ENCODE measurements around the gene WFIKKN1.
A peak's percentile ranks its signal among the peaks of the same experiment; 100 is the strongest.

WFIKKN1 gene

DNA sequence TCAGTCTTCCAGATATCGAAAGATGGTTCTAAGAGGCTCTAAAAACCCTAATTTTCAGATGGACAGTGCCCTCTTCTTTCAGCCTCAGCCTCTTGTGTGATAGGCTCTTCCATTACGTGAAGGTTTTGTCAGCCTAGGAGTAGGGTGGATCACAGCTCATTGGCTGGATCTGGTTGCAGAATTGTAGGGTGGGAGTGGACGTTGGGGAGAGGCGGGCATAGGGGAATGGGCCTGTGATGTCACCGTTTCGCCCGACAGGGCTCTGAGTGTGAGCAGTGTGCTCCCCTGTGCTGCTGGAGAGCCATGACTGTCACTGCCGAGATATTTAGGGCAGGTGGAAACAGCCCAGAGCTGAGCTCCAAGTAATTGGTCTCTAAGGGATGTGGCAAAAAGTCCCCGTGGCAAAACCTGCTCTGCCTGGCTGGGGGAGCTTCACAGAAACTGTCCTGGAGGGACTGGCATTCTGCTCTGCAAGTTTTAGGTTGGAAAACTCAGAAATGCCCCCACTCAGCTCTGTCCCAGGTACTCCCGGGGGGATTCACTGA is 6.2 kb upstream of the WFIKKN1 start:
- no peak for DNase-seq (ENCODE audit: low spot score)

DNA sequence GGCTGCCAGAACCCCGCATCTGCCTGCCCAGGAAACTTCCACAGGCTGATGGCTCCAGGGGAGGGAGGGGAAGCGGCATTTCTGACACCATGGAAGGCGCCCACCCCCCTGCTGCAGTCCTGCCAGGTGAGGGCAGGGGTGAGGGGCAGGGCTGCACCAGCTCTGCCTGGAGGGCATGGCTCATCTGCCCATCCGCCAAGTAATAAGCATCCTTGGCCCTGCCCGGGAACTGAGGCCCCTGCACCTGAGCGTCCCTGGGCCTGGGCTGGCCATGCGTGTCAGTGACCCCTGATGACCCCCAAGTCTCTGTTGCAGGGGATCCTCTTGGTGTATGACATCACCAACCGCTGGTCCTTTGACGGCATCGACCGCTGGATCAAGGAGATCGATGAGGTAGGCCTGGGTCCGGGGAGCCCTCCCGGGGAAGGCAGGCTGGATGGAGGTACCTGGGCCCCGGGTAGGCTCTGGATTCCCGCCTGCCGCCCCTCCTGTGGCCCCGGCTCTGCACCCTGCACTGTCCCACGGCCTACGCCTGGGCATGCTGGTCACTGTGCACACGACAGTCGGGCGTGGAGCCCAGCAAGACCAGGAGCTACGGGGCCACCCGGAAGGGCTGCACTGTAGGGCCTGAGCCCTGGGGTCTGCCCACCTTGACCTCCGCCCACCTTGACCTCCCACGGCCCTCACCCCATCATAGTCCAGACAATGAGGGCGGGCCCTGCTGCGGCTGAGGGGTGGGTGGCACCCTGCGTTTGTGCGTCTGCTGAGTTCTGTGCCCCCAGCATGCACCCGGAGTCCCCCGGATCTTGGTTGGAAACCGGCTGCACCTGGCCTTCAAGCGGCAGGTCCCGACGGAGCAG is 5.4 kb upstream of the WFIKKN1 start:
- DNase-seq (ENCODE audit: low spot score) = no peak

DNA sequence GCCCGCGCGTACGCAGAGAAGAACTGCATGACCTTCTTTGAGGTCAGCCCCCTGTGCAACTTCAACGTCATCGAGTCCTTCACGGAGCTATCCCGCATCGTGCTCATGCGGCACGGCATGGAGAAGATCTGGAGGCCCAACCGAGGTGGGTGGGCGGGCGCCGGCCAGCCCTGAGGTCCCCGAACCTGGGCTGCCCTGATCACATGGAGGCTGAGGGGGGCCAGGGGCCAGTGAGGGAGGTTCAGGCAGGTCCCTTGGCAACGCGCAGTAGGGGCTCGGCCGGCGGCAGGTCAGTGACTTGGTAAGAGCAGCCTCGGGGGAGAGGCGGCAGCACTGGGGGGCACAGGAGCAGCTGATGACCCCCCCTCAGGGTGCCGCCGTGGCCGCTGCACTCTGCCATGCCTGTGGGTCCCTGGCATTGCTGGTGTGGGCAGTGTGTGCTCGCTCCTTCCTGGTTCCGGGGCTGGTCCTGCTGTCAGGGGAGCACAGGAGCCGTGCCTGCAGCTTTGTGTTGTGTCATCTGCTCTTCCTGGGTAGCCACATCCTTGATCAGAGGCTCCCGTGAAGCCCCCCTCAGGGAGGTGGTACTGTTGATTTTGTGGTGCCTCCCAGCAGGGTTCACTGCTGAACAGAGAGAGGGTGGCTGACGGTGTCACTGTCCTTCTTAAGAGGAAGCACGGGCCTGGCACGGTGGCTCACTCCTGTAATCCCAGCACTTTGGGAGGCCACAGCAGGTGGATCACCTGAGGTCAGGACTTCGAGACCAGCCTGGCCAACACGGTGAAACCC is 4.6 kb upstream of the WFIKKN1 start:
- DNase-seq (ENCODE audit: low spot score) = no peak

DNA sequence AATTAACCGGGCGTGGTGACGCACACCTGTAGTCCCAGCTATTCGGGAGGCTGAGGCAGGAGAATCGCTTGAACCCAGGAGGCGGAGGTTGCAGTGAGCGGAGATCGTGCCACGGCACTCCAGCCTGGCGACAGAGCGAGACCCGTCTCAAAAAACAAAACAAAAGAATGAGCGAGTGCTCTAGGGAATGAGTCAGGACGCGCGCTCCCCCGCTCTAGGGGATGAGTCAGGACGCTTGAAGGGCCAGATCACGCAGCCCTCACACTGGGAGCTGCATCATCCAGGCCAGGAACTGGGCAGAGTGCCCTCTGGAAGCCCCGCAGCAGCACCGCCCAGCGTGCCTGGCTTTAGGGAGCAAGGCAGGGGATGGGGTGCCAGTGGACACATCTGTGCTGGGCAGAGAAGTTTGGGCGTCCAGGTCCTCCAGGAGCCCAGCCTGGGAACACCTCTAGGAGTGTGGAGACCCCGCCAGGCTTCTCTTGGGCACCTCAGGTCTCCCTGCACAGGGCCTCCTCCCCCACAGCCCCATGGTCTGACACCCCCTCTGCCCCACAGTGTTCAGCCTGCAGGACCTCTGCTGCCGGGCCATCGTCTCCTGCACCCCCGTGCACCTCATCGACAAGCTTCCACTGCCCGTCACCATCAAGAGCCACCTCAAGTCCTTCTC is 3.9 kb upstream of the WFIKKN1 start:
- DNase-seq (ENCODE audit: low spot score) = peak; percentile 70

DNA sequence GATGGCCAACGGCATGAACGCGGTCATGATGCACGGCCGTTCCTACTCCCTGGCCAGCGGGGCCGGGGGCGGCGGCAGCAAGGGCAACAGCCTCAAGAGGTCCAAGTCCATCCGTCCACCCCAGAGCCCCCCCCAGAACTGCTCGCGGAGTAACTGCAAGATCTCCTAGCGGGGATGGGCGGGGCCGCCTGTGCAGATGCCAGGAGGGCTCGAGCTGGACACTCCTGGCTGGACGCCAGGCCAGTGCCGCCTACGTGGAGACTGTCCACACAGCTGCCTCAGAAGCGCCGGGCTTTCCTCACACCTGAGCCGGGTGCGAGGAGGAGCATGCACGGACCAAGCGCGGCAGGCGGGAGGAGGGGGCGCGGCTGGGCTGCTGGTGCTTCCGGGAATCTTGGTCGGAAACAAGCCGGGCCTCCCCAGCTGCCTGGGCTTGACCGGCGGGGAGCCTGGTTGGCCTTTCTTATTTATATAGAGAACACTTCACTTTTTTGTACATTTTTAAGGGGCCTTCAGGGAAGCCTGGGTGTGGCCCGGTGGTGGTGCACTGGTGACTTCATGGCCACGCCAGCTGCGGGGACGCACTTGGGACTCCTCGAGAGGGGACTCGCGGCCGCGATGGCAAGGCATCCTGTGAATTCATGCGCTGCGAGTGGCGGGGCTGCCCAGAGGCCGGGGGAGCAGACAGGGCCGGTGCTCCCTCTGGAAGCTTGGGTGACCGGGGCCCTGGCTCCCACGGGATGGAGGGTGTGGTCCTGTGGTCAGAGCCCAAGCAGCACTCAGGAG is 3.1 kb upstream of the WFIKKN1 start:
- DNase-seq (ENCODE audit: low spot score) = no peak

DNA sequence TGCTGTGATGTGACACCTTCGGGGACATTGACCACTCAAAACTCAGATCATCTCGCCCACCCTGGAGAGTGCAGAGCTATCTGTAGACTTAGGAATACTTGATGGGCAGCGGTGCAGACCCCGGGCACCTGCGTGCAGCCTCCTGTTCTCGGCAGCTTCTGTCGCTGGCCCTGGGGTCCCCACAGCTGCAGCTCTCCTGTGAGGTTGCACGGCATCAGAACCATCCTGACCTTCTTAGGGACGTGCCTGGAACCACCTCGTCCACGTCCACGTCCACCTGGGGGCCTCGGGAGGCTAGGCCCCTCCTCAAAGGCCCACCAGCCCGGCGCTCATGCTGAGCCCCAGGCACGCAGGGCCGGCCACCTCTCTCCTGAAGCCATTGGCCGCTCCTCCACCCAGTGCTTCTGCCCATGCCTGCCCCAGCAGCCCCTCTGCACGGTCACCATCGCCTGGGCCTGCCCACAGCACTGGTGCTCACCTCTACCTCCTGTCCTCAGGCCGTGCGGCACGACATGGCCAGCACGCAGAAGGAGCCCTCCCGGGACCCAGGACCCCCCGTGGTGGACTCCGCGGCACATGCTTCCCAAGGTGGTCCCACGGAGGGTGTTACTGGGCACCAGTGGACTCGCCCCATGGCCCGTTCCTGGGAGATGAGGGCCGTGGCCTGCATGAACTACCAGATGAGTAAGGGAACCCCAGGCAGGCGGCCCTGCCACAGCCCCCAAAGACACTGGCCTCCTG is 2.3 kb upstream of the WFIKKN1 start:
- DNase-seq (ENCODE audit: low spot score) = no peak

DNA sequence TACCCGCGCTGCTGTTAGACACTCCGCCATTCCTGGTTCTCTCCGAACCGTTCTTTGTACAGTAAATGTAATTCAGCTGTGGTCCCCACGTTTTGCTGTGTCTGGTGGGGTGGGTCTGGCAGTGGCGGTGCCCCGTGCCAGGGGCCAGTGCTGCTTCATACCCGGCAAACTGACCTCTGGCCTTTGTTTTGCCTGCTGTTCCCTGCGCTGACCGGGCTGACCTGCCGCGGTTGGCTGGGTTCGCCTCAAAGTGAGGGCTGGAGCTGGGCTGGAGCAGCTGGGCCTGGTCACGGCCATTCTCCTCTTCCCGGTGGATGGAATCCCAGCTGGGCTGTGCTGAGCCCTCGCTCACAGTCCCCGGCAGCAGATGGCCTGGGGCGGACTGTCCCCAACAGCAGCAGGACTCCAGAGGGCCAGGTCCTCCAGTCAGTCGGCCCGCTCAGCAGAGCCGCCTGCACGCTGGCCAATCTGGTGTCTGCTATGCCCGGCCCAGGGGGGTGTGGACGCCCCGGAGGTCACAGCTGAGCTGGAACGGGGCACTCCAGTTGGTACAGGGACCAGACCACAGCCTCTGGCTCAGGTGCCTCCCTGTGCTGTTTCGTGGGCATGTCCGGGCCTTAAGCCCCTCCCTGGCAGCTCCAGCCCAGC is 1.5 kb upstream of the WFIKKN1 start:
- DNase-seq (ENCODE audit: low spot score) = no peak

DNA sequence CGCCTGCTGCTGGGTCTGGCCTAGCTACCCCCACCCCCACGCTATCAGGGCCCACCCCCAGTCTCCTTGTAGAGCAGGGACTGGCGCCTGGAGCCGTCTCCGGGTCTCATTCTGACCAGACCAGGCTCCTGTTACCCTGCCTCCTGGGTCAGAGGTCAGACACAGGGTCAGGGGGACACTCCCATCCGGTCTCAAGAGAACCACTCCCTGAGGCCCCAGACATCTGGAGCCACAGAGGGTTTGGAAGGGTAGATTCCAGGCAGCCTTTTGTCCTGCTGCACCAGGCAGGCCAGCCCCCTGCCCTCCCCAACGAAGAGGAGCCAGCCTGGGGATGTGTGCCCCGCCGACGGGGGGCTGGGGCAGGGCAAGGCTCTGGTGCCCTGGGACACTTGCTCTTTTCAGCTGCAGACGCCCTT is 944 bp upstream of the WFIKKN1 start:
- no peak for DNase-seq (ENCODE audit: low spot score)

DNA sequence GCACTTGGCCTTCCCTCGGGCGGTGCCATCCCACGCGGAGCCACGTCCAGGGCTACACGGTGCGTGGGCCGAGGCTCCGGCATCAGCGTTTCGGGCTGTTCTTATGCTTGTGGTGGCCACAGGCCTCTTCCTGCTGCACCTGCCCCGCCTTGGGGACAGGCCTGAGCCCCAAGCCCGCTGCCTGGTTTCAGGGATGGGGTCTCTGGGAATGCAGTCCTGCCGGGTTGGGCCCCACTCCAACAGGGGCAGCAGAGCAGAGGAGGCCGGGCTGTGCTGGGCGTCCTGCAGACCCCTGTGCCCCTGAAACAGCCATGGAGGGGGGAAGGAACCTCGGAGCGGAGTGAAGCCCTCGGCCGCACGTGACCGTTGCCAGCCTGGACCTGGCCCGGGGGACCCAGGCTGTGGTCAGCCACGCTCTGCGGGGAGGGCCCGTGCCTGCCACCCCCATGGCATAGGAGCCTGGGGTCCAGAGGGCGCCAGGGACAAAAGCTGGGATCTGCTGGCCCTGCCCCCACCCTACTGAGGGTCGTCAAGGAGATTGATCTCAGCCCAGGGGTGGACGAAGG is 453 bp upstream of the WFIKKN1 start:
- no peak for DNase-seq (ENCODE audit: low spot score)

DNA sequence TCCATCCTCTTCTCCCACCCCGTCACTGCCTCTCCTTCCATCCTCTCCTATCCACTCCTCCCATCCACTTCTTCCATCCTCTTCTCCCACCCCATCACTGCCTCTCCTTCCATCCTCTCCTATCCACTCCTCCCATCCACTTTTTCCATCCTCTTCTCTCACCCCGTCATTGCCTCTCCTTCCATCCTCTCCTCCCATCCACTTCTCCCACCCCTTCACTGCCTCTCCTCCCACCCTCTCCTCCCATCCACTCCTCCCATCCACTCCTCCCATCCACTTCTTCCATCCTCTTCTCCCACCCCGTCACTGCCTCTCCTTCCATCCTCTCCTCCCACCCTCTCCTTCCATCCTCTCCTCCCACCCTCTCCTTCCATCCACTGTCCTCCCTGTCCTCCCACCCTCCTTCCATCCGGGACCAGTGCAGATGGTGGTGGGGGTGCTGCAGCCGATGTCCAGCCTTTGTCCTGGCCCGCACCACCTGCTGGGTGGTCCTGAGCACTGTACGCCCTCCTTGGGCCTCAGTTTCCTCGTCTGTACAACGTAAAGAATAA is 1.1 kb downstream of the WFIKKN1 start:
- DNase-seq (ENCODE audit: low spot score) = no peak

DNA sequence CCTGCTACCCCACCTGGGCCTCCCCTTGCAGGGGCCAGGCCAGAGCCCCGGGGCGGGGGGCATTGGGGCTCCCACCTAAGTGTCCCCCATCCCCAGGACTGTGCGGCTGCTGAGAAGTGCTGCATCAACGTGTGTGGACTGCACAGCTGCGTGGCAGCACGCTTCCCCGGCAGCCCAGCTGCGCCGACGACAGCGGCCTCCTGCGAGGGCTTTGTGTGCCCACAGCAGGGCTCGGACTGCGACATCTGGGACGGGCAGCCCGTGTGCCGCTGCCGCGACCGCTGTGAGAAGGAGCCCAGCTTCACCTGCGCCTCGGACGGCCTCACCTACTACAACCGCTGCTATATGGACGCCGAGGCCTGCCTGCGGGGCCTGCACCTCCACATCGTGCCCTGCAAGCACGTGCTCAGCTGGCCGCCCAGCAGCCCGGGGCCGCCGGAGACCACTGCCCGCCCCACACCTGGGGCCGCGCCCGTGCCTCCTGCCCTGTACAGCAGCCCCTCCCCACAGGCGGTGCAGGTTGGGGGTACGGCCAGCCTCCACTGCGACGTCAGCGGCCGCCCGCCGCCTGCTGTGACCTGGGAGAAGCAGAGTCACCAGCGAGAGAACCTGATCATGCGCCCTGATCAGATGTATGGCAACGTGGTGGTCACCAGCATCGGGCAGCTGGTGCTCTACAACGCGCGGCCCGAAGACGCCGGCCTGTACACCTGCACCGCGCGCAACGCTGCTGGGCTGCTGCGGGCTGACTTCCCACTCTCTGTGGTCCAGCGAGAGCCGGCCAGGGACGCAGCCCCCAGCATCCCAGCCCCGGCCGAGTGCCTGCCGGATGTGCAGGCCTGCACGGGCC is 1.9 kb downstream of the WFIKKN1 start:
- DNase-seq (ENCODE audit: low spot score) = no peak

DNA sequence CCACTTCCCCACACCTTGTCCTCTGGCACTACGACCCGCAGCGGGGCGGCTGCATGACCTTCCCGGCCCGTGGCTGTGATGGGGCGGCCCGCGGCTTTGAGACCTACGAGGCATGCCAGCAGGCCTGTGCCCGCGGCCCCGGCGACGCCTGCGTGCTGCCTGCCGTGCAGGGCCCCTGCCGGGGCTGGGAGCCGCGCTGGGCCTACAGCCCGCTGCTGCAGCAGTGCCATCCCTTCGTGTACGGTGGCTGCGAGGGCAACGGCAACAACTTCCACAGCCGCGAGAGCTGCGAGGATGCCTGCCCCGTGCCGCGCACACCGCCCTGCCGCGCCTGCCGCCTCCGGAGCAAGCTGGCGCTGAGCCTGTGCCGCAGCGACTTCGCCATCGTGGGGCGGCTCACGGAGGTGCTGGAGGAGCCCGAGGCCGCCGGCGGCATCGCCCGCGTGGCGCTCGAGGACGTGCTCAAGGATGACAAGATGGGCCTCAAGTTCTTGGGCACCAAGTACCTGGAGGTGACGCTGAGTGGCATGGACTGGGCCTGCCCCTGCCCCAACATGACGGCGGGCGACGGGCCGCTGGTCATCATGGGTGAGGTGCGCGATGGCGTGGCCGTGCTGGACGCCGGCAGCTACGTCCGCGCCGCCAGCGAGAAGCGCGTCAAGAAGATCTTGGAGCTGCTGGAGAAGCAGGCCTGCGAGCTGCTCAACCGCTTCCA is 2.7 kb downstream of the WFIKKN1 start:
- DNase-seq (ENCODE audit: low spot score) = no peak

DNA sequence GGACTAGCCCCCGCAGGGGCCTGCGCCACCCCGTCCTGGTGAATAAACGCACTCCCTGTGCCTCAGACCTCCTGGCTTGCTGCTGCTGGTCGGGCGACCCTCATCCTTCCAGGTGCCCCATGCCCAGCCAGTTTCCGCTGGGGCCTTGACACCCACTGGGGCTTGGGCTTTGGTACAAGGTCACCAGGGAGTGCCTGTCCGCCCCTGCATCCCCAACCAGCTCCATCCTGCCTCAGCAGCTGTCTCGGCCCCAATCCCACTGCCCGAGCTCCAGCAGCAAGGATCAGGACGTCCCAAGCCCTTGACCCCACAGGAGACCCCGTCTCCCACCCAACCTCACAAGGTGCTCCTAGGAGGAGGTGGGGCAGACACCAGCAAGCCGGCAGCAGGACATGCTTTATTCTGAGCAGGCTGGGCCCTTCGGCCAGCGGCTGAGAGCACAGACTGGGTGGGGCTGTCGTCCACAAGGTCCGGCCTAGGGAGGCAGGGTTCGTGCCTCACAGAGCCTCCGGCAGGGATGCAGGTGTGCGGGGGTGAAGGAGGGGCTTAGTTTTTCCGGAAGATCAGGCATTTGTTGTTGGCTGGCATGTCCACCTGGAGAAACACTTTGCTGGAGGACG is 3.4 kb downstream of the WFIKKN1 start:
- DNase-seq (ENCODE audit: low spot score) = no peak

DNA sequence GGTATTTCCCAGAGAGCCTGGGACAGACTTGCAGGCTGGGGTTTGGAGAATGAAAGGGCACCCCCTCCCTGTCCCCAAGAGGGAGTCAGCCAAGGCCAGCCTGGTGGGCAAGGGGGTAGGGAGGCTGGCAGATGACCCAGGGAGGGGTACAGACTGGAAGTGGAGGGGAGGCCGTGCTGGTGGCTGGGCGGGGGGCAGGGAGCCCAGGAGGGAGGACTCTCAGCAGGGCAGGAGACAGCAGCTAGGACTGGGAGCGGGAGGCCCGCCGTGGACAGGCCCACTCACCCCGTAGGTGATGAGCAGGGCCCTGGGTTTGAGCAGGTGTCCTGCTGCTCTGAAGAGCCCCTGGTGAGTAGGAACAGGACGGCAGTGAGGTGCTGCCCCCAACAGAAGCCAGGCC is 4.2 kb downstream of the WFIKKN1 start:
- DNase-seq (ENCODE audit: low spot score) = no peak

DNA sequence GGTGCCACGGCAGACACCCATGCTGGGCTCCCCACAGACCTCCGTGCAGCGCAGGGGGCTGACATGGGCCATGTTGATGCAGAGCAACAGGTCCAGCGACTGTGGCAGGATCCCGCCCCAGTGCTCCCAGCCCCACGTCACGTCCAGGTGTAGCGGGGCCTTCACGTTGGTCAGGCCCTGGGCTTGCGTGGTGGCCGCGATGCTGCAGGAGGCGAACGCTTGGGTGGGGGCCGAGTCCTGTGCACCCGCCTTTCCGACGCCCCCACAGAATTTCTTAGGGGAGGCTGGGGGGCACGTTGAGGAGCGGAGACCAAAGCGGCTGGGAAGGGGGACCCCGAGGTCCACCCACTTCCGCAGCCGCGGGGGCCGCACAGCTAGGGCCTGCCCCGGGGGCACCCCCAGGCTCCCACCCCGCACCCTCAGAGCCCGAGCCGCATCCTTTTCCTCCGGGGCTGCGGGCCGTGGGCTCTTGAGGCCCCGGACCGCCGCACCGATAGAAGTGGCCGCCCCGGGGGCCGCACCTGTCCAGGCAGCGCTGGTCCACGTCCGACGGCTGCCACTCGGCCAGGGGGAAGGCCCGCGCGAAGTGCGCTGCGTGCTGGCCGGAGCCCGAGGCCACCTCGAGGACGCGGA is 4.9 kb downstream of the WFIKKN1 start:
- DNase-seq (ENCODE audit: low spot score) = no peak

DNA sequence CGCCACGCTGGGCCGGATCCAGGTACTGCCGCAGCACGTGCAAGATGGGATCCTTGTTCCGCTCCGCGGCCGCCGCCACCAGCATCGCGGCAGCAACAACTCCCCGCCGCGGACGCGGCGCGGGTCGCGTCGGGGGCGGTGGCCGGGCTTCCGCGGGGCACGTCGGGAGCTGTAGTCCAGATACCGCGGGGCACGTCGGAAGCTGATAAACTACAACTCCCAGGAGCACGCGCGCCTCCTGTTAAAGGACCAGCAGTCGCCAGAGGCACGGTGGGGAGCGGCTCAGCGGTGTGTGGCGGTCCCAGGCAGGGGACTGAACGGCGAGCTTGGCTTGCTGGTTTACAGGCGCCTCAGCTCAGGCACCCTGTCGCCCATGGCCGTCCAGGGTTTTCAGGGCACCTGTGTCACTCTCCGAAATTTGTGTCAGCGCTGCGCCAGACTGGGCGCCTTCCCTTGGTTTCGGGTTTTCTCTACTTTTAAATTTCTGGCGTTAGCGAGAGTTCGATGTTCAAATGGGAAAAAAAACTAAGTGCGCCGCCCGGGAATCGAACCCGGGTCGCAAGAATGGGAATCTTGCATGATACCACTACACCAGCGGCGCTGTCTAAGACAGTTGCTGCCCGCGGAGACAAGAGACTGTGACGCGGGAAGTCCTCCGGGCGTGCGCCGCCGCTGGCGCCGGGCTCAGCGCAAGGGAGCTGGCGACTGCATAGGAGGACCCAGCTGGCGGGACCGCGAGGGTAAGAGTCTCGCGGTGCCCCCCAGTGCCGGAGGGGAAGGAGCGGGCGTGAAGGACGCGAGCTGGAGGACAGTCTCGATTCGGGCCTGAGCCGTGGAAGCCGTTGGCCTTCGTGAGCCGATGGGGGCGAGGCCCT is 5.7 kb downstream of the WFIKKN1 start, which contains the start of gene METTL26:
Gene METTL26 (minus strand): TSS at position 100 of the 875 bp plus-strand sequence. CDS start 15 bp downstream, at position 85.
- peak; percentile 98 for DNase-seq (ENCODE audit: low spot score)

Data from Ammon's horn (tissue), 1 donor.